ENCODE results near the gene GPR180.

The GPR180 gene

DNA sequence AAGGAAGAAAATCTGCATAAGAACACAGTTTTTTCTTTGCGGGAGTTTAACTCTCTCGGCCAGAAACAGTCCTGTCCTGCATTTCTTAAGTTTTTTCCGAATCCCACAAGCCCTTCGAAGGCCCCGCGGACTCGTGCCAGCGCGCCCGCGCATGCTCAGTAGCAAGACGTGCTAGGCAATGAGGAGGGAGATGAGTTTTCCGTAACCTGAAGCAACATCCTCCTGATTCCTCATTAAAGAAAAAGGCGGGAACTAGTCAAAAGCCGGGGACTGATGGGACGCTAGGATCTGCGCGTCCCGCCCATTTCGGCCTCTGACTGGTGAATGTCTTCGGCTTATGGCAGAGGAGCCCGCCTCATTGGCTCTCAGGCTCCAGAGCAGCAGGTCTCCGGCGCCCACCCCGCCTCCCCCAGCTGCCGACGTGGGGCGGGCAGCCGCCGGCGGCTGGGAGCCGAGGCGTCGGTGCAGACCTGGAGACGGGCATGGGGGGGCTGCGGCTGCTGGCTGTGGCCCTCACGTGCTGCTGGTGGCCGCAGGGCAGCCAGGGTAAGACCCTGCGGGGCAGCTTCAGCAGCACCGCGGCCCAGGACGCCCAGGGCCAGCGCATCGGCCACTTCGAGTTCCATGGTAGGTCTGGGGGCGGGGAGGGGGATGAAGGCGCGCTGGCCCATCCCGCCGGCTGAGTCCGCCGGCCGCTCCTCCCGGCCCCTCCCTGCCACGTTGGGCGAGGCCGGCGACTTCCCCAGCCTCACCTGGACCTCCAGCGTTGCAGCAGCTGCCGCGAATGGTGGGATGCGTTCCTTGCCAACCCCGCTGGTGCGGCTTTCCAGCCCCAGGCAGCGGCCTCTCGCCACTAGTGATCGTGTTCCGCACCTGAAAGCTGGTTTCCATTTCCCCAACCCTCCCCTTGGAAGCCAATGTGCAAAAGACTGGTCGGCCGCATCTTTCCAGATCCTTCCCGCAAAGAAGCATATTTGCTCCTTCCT lies at the start of gene GPR180:
Gene GPR180, plus strand, starts transcription at position 412 of the 986 bp plus-strand sequence. Its CDS starts 71 bp downstream, at position 483.
- peak; percentile 90 for DNase-seq
- Mint-ChIP-seq H3K4me1 (peaks cover 19% of the 10 kb centered on the region), H3K27ac (no peak within 1 kb of the TSS), H3K36me3 (ENCODE audit: low read depth) (peaks cover 12% of the 10 kb centered on the region), H3K27me3 (ENCODE audit: low read depth, poor library complexity) (peaks cover 9% of the 10 kb centered on the region), H3K9me3 (peaks cover 21% of the 10 kb centered on the region), H3K4me3 (peak within 1 kb of the TSS; percentile 90)
- TF ChIP-seq, protein P1, sequence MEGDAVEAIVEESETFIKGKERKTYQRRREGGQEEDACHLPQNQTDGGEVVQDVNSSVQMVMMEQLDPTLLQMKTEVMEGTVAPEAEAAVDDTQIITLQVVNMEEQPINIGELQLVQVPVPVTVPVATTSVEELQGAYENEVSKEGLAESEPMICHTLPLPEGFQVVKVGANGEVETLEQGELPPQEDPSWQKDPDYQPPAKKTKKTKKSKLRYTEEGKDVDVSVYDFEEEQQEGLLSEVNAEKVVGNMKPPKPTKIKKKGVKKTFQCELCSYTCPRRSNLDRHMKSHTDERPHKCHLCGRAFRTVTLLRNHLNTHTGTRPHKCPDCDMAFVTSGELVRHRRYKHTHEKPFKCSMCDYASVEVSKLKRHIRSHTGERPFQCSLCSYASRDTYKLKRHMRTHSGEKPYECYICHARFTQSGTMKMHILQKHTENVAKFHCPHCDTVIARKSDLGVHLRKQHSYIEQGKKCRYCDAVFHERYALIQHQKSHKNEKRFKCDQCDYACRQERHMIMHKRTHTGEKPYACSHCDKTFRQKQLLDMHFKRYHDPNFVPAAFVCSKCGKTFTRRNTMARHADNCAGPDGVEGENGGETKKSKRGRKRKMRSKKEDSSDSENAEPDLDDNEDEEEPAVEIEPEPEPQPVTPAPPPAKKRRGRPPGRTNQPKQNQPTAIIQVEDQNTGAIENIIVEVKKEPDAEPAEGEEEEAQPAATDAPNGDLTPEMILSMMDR (IDR thresholded peaks at IDR 0.05), result no peak

DNA sequence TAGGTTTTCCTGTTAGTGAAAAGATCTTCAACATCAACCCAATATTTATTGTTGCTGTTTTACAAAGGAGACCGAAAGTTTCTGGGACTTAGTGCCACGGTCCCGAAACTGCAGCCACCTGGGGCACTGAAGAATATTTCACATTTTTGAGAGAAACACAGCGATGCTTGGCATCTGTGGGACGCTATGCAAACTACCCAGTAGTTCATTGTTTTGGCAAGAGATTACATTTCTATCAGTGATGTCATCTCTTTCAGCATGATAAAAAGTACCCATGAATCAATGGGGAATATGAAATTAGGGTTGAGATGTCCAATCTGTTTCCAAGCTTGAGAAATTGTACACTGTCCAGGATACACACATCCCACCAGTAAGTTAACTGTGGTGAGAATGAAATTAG lies 49.6 kb upstream of the GPR180 start:
- H3K9me3 Mint-ChIP-seq, result peaks cover 4% of the 10 kb centered on the region
- no peak overlapping the region for H3K27ac Mint-ChIP-seq
- H3K4me1 Mint-ChIP-seq, result peaks cover 17% of the 10 kb centered on the region
- TF ChIP-seq, protein P1 (IDR thresholded peaks at IDR 0.05), result no peak
- DNase-seq, result no peak
- no peak overlapping the region for H3K4me3 Mint-ChIP-seq
- H3K36me3 Mint-ChIP-seq (ENCODE audit: low read depth), result no peaks in the 10 kb centered on the region
- H3K27me3 Mint-ChIP-seq (ENCODE audit: low read depth, poor library complexity), result peaks cover 10% of the 10 kb centered on the region

DNA sequence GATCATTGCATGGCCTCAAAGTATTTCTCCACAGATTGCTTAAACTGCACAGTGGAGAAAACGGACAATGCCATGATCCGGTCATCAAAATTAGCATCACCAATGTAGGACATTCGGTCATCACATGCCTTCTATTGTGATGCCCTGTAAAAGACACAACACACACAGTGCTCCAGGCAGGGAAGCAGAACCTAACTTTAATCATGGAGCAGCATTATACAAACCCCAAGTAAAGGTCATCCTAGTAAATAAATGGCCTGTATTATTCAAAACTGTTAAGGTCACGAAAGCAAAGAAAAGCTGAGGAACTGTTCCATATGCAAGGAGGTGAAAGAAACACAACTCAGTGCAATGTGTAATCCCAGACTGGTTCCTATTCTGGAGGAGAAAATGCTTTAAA lies 47.9 kb upstream of the GPR180 start:
- no peak overlapping the region for H3K27ac Mint-ChIP-seq
- no peaks in the 10 kb centered on the region for H3K36me3 Mint-ChIP-seq (ENCODE audit: low read depth)
- no peak for DNase-seq

DNA sequence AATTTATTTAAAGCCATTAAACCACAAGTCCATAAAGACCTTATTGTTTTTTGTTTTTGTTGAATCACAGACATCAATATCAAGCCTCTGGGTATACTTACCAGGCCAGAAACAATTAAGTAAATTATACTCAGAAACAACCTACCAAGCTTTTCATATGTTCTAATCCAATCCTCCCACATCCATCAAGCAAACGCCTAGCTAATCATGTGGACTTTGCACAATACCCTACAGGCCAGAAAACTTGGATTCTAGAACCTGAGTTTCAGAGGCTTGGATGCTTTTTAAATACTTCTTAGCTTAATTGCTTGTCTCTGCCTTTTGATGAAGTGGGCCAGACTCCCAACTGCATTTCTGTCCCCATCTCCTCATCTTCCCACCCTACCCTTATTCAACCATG lies 45.6 kb upstream of the GPR180 start:
- Mint-ChIP-seq H3K27me3 (ENCODE audit: low read depth, poor library complexity) (no peaks in the 10 kb centered on the region), H3K9me3 (no peaks in the 10 kb centered on the region), H3K4me1 (no peaks in the 10 kb centered on the region), H3K4me3 (no peak overlapping the region), H3K36me3 (ENCODE audit: low read depth) (no peaks in the 10 kb centered on the region), H3K27ac (no peak overlapping the region)
- DNase-seq, result no peak
- TF ChIP-seq, protein P1 (IDR thresholded peaks at IDR 0.05), result no peak

More for the DNA sequence above, 47.9 kb upstream of the GPR180 start:
- Mint-ChIP-seq H3K4me3 (no peak overlapping the region), H3K4me1 (peaks cover 8% of the 10 kb centered on the region), H3K27me3 (ENCODE audit: low read depth, poor library complexity) (peaks cover 10% of the 10 kb centered on the region), H3K9me3 (peaks cover 4% of the 10 kb centered on the region)
- TF ChIP-seq, protein P1 (IDR thresholded peaks at IDR 0.05), result no peak

DNA sequence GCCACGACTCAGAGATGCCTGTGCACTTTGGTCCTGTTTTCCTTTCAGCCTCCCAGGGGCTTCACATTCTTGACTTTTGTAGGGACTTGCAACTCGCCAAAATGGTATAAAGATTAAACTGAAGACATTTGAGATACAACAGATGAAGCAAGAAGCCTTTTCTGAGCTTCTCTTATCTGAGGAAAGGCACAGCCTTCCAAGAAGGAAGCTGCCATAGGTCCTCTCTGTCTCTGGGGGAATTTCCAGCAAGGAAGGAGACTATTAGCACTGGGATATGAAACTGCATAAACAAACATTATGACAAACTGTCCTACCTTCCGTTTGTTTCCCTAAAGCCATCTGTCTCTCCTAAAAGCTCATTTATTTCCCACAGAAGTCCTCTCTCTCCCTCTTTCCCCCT lies 45.0 kb upstream of the GPR180 start:
- Mint-ChIP-seq H3K27me3 (ENCODE audit: low read depth, poor library complexity) (no peaks in the 10 kb centered on the region), H3K27ac (no peak overlapping the region), H3K36me3 (ENCODE audit: low read depth) (no peaks in the 10 kb centered on the region), H3K4me1 (no peaks in the 10 kb centered on the region), H3K4me3 (no peak overlapping the region), H3K9me3 (no peaks in the 10 kb centered on the region)
- DNase-seq, result no peak
- TF ChIP-seq, protein P1 (IDR thresholded peaks at IDR 0.05), result no peak
